Measurements from ENCODE around the gene LRCH4.

Gene LRCH4

GRCh38 chr7:100559127-100559526, 26.8 kb downstream of the LRCH4 start:
- H3K27ac ChIP-seq (ENCODE audit: low read length) = no peak overlapping the region
- TF ChIP-seq, protein P1, sequence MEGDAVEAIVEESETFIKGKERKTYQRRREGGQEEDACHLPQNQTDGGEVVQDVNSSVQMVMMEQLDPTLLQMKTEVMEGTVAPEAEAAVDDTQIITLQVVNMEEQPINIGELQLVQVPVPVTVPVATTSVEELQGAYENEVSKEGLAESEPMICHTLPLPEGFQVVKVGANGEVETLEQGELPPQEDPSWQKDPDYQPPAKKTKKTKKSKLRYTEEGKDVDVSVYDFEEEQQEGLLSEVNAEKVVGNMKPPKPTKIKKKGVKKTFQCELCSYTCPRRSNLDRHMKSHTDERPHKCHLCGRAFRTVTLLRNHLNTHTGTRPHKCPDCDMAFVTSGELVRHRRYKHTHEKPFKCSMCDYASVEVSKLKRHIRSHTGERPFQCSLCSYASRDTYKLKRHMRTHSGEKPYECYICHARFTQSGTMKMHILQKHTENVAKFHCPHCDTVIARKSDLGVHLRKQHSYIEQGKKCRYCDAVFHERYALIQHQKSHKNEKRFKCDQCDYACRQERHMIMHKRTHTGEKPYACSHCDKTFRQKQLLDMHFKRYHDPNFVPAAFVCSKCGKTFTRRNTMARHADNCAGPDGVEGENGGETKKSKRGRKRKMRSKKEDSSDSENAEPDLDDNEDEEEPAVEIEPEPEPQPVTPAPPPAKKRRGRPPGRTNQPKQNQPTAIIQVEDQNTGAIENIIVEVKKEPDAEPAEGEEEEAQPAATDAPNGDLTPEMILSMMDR (IDR thresholded peaks at IDR 0.05; ENCODE audit: borderline replicate concordance, extremely low read depth, low read length, poor library complexity, severe bottlenecking) = no peak
- no peak overlapping the region for H3K4me3 ChIP-seq (ENCODE audit: low read depth in 1 of 2, low read length in 2 of 2)
- no peak overlapping the region for H3K4me2 ChIP-seq (ENCODE audit: insufficient read depth, low read length)
- no peaks in the 10 kb centered on the region for H3K27me3 ChIP-seq (ENCODE audit: insufficient read depth, low read length, poor library complexity)
- H4K20me1 ChIP-seq (ENCODE audit: insufficient read depth, low read length) = 0 out of 2 replicates have a peak, but pooled peaks cover 5% of the 10 kb centered on the region
- H3K36me3 ChIP-seq (ENCODE audit: insufficient read depth, low read length) = peaks cover 37% of the 10 kb centered on the region
- H3K4me1 ChIP-seq (ENCODE audit: insufficient read depth, low read length) = peaks cover 2% of the 10 kb centered on the region; the same call in 1 of the 2 replicates
- no peak overlapping the region for H3K9ac ChIP-seq (ENCODE audit: low read depth, low read length)
- H2AFZ ChIP-seq (ENCODE audit: low read depth, low read length) = no peak overlapping the region
- no peak for ATAC-seq (ENCODE audit: insufficient read depth, low read depth)
- no peaks in the 10 kb centered on the region for H3K9me3 ChIP-seq (ENCODE audit: insufficient read depth, low read length, severe bottlenecking)
- no peak for DNase-seq
- no peaks in the 10 kb centered on the region for H3K79me2 ChIP-seq (ENCODE audit: insufficient read depth, low read length)

- Histone ChIP-seq H3K9ac (ENCODE audit: low read depth, low read length) (no peak overlapping the region), H3K27ac (ENCODE audit: low read length) (no peak overlapping the region), H3K27me3 (ENCODE audit: insufficient read depth, low read length, poor library complexity) (no peaks in the 10 kb centered on the region), H4K20me1 (ENCODE audit: insufficient read depth, low read length) (peaks cover 3% of the 10 kb centered on the region; the same call in 1 of the 2 replicates), H3K9me3 (ENCODE audit: insufficient read depth, low read length, severe bottlenecking) (no peaks in the 10 kb centered on the region), H2AFZ (ENCODE audit: low read depth, low read length) (no peak overlapping the region), H3K36me3 (ENCODE audit: insufficient read depth, low read length) (peaks cover 54% of the 10 kb centered on the region), H3K4me3 (ENCODE audit: low read depth in 1 of 2, low read length in 2 of 2) (no peak overlapping the region), H3K4me1 (ENCODE audit: insufficient read depth, low read length) (no peaks in the 10 kb centered on the region), H3K79me2 (ENCODE audit: insufficient read depth, low read length) (no peaks in the 10 kb centered on the region), H3K4me2 (ENCODE audit: insufficient read depth, low read length) (no peak overlapping the region)
- ATAC-seq (ENCODE audit: insufficient read depth, low read depth) (no peak), DNase-seq (no peak)
- no peak for TF ChIP-seq EZH2 (IDR thresholded peaks at IDR 0.05; ENCODE audit: borderline replicate concordance, low read depth, low read length, severe bottlenecking)
- TF ChIP-seq, protein P1 (IDR thresholded peaks at IDR 0.05; ENCODE audit: borderline replicate concordance, extremely low read depth, low read length, poor library complexity, severe bottlenecking) = no peak
These were observed 29.4 kb downstream of the LRCH4 start for GRCh38 chr7:100556541-100556940.

DNA sequence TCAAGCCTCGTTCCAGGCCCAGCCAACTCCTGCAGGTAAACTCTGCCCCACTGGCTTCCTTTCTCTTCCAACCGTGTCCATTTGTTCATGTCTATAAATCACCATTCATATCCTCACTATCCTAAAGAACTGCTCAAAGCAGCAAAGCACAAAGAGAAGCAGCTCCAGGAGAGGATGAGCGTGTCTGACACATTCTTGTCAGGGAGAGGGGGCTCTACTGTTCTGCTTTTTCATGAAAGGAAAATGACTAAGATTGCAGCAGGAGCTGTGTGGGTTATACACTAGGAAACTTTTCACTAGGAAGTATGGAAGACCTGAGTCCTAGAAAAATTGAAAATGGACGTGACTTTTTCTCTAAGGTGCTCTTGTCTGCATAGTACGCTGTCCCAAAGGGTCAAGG, 30.2 kb downstream of the LRCH4 start:
- H3K27ac ChIP-seq (ENCODE audit: low read length) = no peak overlapping the region
- TF ChIP-seq EZH2 (IDR thresholded peaks at IDR 0.05; ENCODE audit: borderline replicate concordance, low read depth, low read length, severe bottlenecking) = no peak
- TF ChIP-seq, protein P1 (IDR thresholded peaks at IDR 0.05; ENCODE audit: borderline replicate concordance, extremely low read depth, low read length, poor library complexity, severe bottlenecking) = no peak
- H3K27me3 ChIP-seq (ENCODE audit: insufficient read depth, low read length, poor library complexity) = no peaks in the 10 kb centered on the region
- H3K9ac ChIP-seq (ENCODE audit: low read depth, low read length) = no peak overlapping the region
- peaks cover 55% of the 10 kb centered on the region for H3K36me3 ChIP-seq (ENCODE audit: insufficient read depth, low read length)
- H3K4me3 ChIP-seq (ENCODE audit: low read depth in 1 of 2, low read length in 2 of 2) = no peak overlapping the region
- no peaks in the 10 kb centered on the region for H3K79me2 ChIP-seq (ENCODE audit: insufficient read depth, low read length)
- ATAC-seq (ENCODE audit: insufficient read depth, low read depth) = no peak
- H3K4me2 ChIP-seq (ENCODE audit: insufficient read depth, low read length) = no peak overlapping the region
- no peak for DNase-seq
- H4K20me1 ChIP-seq (ENCODE audit: insufficient read depth, low read length) = peaks cover 3% of the 10 kb centered on the region; the same call in 1 of the 2 replicates
- no peak overlapping the region for H2AFZ ChIP-seq (ENCODE audit: low read depth, low read length)
- no peaks in the 10 kb centered on the region for H3K4me1 ChIP-seq (ENCODE audit: insufficient read depth, low read length)
- H3K9me3 ChIP-seq (ENCODE audit: insufficient read depth, low read length, severe bottlenecking) = no peaks in the 10 kb centered on the region

- Histone ChIP-seq H3K27me3 (ENCODE audit: insufficient read depth, low read length, poor library complexity) (no peaks in the 10 kb centered on the region), H3K4me2 (ENCODE audit: insufficient read depth, low read length) (no peak overlapping the region), H3K4me1 (ENCODE audit: insufficient read depth, low read length) (no peaks in the 10 kb centered on the region), H2AFZ (ENCODE audit: low read depth, low read length) (no peak overlapping the region), H3K79me2 (ENCODE audit: insufficient read depth, low read length) (no peaks in the 10 kb centered on the region), H3K4me3 (ENCODE audit: low read depth in 1 of 2, low read length in 2 of 2) (no peak overlapping the region), H3K9me3 (ENCODE audit: insufficient read depth, low read length, severe bottlenecking) (no peaks in the 10 kb centered on the region), H3K27ac (ENCODE audit: low read length) (no peak overlapping the region), H4K20me1 (ENCODE audit: insufficient read depth, low read length) (peaks cover 3% of the 10 kb centered on the region; the same call in 1 of the 2 replicates), H3K9ac (ENCODE audit: low read depth, low read length) (no peak overlapping the region), H3K36me3 (ENCODE audit: insufficient read depth, low read length) (peaks cover 57% of the 10 kb centered on the region)
- TF ChIP-seq, protein P1 (IDR thresholded peaks at IDR 0.05; ENCODE audit: borderline replicate concordance, extremely low read depth, low read length, poor library complexity, severe bottlenecking) = no peak
- no peak for TF ChIP-seq EZH2 (IDR thresholded peaks at IDR 0.05; ENCODE audit: borderline replicate concordance, low read depth, low read length, severe bottlenecking)
- DNase-seq (no peak), ATAC-seq (ENCODE audit: insufficient read depth, low read depth) (no peak)
These were observed 32.9 kb downstream of the LRCH4 start for GRCh38 chr7:100553032-100553431.
